Hematopoietic multipotent progenitor cell treated with erythropoietin and hydrocortisone succinate and interleukin-3 and kit ligand, for 8 days (in vitro differentiated cells): ENCODE measurements around the gene PQBP1.
"Not testable (repeated sequence)": the region's sequence is repeated elsewhere in the genome, so short reads cannot be mapped to it uniquely, and the experiment has no call there.

Source experiments
- DNase-seq: peaks from one replicate; pipeline ENCODE4 v3.0.0-alpha.2; 2015

Gene PQBP1, protein sequence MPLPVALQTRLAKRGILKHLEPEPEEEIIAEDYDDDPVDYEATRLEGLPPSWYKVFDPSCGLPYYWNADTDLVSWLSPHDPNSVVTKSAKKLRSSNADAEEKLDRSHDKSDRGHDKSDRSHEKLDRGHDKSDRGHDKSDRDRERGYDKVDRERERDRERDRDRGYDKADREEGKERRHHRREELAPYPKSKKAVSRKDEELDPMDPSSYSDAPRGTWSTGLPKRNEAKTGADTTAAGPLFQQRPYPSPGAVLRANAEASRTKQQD

DNA sequence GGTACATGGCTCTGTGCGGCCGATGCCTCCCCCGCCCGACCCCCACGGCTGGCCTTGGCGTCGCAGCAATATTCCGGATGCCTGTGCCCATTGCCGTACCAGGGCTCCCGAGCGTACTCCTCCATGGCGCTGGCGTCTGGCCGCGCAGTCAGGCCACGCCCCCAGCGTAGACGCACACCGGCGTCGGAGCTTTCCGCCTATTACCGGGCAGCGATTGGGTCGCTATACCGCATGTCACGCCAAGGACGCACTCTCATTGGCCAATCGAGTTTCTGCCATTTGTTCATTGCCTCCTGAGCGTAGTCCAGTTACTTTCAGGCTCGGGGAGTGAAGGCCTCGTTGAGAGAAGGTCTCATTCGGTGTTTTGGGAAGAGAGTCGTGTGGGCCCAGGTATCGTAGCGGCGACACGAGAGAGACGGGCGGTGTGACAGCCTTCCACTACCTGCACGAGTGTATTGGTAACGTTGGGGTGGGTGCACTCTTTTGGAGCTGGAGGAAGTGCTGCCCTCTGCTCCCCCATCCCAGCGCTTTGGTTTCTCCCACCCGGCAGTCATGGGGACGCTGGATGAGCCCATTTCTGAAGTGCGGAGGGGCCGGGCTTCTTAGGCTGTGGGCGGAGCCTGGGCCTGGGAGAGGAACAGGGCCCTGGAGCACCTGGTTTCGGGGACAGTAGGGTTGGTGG is at the start of gene PQBP1, which contains the start of gene TIMM17B:
Gene PQBP1, plus strand, starts transcription at position 306 of the 682 bp plus-strand sequence. CDS start 580 bp downstream, outside the sequence.
Gene TIMM17B, minus strand, starts transcription at position 144 of the 682 bp plus-strand sequence. Its CDS starts 19 bp downstream, at position 125.
- DNase-seq, result peak; percentile 96

GRCh38 chrX:48848847-48849246 is 48.9 kb upstream of the PQBP1 start:
- no peak for DNase-seq

- no peak for DNase-seq
Observed at GRCh38 chrX:48852857-48853256, 44.9 kb upstream of the PQBP1 start.

DNA sequence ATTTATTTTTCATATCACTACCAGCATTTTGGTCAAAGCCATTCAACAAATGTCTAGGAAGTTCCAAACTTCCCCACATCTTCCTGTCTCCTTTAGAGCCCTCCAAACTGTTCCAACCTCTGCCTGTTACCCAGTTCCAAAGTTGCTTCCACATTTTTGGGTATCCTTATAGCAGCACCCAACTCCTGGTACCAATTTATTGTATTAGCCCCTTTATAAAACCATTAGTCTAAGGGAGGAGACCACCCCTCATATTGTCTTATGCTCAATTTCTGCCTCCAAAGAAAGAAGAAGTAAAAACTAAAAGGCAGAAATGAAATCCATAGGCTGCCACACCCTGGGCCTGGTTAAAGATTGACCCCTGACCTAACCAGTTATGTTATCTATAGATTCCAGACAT is 44.2 kb upstream of the PQBP1 start:
- not testable (repeated sequence) for DNase-seq

GRCh38 chrX:48854121-48854804 is 43.5 kb upstream of the PQBP1 start:
- not testable (repeated sequence) for DNase-seq

- DNase-seq, result peak; percentile 37
Observed at GRCh38 chrX:48854898-48855297, 42.8 kb upstream of the PQBP1 start.

GRCh38 chrX:48864210-48864609 is 33.5 kb upstream of the PQBP1 start:
- DNase-seq, result peak; percentile 8

DNA sequence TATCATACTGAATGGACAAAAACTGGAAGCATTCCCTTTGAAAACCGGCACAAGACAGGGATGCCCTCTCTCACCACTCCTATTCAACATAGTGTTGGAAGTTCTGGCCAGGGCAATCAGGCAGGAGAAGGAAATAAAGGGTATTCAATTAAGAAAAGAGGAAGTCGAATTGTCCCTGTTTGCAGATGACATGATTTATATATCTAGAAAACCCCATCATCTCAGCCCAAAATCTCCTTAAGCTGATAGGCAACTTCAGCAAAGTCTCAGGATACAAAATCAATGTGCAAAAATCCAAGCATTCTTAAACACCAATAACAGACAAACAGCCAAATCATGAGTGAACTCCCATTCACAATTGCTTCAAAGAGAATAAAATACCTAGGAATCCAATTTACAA is 25.7 kb upstream of the PQBP1 start:
- DNase-seq, result not testable (repeated sequence)

DNA sequence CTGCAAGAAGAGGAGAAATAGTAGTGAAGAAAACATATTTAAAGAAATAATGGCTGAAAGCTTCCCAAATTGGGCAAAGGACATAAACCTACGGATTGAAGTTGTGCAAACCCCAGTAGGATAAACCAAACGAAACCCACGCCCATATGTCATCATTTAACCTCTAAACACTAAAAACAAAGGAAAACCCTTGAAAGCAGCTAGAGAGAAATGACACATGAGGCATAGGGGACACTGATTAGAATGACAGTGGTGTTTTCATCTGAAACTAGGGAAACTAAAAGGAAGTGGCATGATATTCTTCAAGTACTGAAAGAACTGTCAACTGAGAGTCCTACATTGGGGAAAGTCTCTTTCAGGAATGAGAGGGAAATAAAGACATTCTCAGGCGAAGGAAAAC is 20.8 kb upstream of the PQBP1 start:
- DNase-seq, result not testable (repeated sequence)

DNA sequence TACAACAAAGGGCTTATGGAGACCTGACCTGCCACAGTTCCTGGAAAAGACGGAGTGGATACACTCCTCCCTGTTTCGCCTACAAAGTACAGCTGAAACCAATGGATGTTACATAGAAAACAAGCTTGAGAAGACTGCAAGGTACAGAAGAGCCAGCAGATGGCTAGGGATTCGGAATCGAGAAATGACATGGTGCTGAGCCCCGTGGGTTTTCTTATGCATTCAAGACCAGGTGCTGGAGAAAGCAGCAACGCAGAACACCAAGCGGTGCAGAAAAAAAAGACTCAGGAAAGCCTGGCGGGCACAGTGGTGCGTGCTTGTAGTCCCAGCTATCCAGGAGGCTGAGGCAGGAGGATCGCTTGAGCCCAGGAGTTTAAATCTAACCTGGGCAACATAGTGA is 14.0 kb upstream of the PQBP1 start:
- no peak for DNase-seq

GRCh38 chrX:48886586-48886985 is 11.1 kb upstream of the PQBP1 start:
- not testable (repeated sequence) for DNase-seq

DNA sequence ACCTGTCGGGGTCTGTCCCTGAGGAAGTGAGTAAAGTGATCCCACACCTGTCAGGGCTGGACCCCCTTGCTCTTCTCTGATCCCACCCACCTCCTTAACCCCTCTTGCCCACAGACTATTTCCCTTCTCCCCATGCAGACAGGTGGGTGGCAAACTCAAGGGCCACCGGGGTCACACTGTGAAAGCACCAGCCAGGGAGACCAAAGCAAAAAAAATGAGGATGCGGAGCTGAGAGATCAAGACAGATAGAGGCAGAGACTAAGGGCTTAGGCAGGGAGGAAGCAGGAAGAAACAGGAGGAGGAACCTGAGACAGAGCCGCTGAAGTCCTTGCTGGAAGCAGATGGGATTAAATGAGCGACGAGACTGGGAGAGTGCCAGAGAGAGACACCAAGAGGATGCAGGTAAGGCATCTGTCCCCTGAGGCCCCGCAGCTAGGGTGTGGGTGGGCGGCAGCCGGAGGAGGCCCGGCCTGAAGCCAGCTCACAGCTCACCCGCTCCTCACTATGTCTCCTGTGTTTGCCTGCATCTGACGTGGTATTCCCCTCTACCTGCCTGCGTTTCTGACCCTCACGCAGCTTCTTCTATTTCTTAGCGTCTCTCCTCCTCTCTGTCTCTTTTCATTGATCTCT is 7.3 kb upstream of the PQBP1 start:
- DNase-seq, result no peak

DNA sequence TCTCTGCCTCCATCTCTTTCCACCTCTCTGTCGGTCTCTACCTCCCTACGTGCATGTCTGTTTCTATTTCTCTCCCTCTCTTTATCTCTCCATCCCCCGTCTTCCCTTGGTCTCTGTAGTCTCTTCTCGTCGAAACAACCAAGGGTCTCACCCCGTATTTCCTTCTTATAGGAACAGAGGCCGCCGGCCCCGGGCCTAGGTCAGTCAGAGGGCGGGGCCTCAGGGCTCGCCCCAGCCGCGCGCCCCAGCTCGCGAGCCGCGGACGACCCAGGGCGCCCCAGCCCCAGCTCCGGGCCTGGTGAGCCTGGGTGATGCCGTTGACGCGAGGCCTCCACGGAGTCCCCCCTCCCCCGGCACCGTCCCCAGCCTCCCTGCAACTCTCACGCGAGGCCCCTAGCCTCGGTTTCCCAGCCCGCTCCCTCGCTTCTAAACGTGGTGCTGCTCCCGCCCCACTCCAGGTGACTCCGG is 6.8 kb upstream of the PQBP1 start:
- DNase-seq, result no peak

GRCh38 chrX:48891402-48892288 is 6.1 kb upstream of the PQBP1 start:
- DNase-seq, result peak; percentile 90

DNA sequence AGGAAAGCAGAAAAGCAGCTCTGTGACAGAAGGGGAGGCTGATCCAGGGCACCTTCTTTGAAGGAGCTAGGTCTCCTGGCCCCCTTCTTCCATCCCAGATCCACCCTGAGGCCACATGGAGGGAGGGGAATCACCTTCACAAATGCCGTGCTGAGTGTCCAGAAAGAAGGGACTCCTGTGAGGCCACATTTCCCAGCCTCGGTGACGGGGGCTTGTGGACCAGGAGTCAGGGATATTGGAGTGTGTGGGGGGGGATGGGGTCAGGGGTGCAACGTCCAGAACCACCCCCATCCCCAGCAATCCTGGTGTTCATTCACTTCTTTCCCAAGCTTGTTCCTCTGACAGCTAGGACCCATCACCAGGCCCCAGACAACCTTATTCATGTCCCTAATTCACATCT is 4.8 kb upstream of the PQBP1 start:
- no peak for DNase-seq

- DNase-seq, result no peak
Observed at GRCh38 chrX:48893556-48894348, 4.0 kb upstream of the PQBP1 start.

GRCh38 chrX:48894891-48895290 is 2.8 kb upstream of the PQBP1 start:
- DNase-seq, result no peak

DNA sequence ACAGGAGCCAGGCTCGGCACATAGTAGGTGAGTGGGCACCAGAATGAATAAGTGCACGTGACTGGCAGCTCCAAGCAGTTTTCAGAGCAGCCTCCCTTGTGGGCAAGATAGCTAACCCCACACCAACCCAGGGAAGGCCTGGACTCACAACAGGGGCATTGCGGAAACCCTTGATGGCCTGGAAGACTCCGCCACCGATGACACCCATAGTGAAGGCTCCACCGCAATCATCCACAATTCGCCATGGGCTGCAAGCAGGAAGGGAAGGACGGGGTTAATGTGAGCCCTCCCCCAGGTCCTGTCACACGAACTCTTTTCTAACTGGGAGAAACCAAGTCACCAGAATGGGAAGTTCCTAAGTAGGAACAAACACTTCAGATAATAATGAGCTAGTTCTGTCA is 1.1 kb upstream of the PQBP1 start:
- DNase-seq, result no peak

GRCh38 chrX:48897157-48897624 is 539 bp upstream of the PQBP1 start:
- DNase-seq, result peak; percentile 87

DNA sequence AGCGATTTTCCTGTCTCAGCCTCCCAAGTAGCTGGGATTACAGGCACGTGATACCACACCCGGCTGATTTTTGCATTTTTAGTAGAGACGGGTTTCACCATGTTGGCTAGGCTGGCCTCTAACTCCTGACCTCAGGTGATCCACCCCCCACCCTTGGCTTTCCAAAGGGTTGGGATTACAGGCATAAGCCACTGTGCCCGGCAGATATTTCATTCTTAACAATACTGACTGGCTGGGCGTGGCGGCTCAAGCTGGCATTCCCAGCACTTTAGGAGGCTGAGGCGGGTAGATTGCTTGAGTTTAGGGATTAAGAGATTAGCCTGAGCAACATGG is 1.3 kb downstream of the PQBP1 start:
- no peak for DNase-seq

DNA sequence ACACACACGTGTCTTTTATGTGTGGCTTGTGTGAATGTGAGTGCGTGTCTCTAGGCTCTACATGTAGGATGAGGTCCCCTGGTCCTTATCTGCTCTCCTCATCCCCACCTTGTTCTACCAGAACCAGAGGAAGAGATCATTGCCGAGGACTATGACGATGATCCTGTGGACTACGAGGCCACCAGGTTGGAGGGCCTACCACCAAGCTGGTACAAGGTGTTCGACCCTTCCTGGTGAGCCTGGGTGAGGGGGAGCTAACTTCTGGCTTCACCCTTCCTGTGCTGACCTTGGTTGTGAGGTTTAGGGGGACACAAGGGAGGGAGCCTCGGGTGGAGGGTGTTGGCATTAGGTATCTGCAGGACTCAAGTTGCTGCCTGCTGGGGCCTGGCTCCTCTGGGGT is 3.3 kb downstream of the PQBP1 start:
- no peak for DNase-seq
